Activated CD4-positive, alpha-beta T cell treated with anti-CD3 and anti-CD28 coated beads, Interleukin-2, Interleukin-4, amounts not matched to agents 100 ng/mL and 50 ng/mL, durations not matched to agents 16 hours and 8 hours (primary cell): ENCODE data around the gene NRG2.

Experiments
- DNase-seq: peaks from one replicate; pipeline ENCODE4 v3.0.0-alpha.2; 2020; ENCODE audit warnings: low spot score

NRG2 gene

DNA sequence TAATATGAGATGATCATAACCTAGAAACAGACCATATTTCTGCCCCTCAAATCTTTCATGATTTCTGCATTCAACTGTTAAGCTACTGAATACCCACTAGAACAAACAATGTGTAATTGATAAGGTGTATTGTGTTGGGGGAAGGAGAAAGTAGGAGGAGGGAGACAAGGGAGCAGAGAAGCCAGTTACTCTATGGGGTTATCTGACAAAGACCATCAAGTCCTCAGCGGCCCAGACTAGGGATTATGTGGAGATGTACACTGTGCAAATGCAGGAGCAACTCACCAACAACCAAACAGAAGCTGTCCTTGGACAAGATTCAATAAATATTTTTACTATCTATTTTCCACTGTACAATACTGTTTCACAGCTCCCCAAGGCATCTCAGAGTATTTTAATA is 2.7 kb downstream of the NRG2 start:
- DNase-seq: no peak

DNA sequence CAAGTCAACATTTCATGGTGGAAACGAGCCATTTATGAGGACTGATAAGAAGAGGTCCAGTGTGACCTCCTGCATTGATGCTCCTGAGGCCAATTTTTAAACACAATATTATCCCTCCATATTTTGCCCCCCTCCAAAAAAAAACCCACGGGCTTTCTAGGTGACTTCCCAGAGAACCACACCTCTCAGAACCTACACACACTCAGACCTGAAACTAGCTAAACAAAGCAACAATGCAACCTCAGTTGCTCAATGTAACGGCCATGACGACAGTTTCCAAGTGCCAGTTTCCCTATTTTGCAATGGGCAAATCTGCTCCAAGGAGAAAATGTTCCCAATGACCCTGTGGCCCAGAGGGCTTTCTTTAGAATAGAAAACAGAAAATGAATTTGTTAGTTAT is 3.5 kb downstream of the NRG2 start:
- no peak for DNase-seq

DNA sequence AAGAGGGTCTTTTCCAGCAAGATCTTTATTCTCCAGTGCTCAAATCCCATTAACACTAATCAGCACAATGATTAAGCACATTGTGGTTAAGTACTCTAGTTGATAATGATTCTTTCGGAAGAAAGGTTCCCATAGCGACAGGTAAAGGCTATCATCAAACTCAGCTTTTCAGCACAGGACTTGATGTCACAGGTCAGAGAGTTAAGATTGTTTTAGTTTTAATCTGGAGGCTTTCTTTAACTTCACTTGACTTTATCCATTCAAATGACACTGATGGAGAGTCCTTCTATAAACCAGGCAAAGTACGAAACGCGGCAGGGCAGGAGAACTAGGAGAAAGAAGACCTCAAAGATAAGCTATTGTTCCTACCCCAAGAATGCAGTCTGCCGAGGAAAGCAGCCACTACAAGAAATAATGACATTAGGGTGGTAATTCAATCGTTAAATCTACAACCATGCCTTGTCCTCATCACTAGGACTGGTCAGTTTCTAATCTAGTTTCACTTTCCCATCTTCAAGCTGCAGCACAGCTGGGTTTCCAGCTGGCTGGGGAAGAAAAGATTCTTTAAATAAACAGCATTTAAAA is 4.6 kb downstream of the NRG2 start:
- no peak for DNase-seq

DNA sequence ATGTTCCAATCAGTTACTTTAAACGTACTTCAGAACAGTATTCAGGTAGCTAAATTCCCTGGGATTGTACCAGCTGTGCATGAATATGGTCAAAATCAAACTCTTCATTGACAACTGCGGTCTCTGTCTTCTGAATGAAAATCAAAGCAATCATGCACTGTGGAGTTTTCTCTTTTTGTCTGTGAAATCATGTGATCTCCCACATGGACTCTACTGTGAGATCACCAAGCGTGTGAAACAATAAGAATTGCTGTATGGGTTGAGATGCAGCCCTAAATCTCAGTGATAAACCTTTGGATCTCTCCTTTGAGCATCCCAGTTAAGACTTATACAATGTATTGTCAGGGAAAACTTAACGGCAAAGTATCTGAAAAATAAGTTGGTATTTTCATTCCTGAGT is 6.1 kb downstream of the NRG2 start:
- DNase-seq: no peak

DNA sequence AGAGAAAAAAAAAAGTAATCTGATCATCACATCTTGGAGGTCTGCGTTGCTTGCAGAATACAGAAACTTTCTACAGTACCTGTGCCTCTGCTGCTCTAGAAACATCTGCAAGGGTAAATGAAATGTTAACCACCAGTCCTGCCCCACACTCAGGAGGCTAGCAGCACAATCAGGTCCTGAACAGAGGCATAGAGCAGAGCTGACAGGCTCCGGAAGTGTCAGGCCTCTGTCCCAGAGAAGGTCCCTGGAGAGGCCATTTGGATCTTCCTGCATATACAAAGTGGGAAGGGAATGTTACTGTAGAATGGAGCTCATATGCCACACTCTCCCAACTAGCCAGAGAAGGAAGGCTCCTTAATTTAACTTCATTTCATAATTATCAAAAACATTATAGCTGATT is 7.2 kb downstream of the NRG2 start:
- DNase-seq: no peak

DNA sequence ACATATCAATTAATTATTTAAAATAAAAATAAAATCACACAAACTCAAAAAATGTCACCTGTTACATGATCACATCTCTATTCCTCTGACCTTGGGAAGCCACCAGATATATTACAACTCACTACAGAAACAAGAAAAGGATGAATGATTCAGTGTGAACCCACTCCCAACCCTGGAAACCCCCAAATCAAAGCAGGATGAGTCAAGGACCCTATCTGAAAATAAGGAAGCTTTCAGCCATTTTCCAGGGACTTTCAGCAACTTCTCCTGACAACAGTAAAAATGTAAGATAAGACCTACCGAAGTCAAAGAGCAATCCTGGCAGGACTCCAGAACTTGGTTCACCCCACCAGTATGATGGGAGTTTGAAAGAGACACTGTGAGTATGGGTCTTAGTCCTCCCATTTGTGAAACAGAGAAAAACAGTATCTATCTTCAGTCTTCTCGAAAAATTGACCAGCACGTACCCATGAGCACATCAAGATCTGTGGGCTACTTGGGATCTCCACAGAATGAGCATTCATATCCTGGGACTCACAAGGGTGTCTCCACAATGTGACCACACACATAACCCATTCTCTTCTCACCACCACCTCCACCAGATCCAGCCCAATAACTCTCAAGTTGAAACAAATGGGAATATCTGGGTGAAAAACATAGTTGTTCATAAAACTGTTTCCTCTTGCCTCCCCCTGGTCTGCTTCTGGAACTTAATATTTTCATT is 9.9 kb downstream of the NRG2 start:
- DNase-seq: no peak

DNA sequence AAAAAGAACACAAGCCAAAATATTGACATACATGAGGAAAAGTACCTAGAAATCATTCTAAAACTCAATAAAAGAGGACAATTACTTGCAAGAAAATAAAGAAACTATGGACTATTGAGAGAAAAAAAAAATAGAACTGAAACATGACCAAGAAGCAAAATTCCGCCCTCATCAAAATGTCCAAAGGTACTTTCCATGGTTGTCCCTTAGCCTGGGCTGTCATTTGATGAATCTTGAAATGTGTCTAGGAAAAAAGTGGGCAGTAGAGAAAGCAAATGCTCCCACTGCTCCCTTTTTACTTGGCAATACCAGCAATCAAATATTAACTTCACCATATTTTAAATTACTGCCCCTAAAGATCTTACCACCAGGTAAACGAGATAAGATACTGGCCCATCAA is 10.8 kb downstream of the NRG2 start:
- no peak for DNase-seq

DNA sequence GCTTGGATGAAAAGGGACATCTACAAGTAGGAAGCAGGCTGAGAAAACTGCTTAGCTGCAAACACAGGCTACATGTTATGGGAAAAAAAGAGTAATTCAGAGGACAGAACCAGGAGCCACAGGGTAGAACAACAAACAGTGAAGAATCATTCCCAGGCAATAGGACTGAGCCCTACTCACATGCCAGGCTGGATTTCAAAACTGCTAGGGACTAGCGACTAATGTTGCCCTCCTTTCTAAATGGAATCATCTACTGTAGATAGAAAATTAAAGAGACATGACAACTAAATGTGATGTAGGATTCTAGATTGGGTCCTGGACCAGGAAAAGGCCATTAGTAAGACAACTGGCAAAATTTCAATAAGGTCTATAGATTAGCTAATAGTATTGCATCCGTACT is 15.3 kb downstream of the NRG2 start:
- DNase-seq: no peak

DNA sequence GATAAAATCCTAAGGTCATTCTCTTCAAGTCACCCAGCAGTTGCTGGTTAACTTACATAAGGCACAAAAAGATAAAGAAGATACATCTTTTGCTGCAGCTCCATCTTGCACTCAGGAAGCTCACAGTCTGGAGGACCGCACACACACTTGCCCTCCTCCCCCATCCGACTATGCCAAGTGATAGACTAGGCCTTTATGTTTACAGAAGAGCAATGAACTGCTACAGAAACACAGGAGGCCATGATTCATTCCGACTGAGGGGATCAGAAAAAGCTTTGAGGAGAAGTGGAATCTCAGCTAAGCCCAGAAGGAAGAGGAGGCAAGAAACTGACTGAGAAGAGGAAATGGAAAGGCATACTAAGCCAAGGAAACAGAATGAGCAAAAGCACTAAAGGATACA is 17.4 kb downstream of the NRG2 start:
- no peak for DNase-seq

DNA sequence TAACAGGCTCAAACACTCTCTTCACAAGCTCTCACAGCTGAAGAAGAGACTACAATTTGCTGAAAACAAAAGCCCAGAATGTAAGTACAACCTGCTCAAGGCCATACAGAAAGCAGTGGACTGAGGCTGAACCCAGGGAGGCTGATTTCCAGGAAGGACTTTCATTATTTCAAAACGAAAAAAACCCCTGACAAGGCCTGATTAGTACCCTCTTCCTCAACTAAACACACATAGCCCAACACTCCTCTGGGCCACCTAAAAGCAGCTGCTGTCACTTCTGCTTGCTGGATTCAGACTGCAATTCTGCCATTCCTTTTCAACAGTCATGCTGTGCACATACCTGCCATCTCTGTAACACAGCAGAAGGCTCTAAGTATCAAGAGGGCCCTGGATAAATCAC is 18.2 kb downstream of the NRG2 start:
- no peak for DNase-seq

DNA sequence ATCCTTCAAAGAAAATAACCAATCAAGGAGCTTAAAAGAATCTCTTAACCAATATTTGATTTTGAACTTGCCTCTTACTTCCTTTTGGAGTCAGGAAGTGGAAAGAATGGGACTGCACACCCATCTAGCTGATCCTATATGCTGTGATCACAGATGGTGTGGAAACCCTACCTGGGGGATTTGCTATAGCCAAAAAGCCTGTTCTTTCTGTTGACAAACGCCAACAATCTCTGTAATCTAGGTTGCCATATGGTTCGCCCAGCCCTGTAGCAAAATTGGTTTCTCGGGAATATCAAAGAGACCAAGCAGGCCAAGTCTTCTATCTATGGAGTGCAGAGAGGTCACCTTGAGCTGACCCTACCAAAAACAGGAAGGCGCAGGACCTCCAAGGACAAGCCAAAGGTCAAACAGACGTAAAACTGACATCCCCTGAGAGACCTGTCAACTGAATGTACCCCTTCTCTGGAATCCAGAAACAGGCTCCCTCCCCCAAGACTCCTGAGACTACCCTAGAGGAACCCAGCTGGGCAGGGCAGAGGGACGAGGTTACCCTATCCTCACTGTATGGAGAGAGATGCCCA is 19.4 kb downstream of the NRG2 start:
- no peak for DNase-seq

DNA sequence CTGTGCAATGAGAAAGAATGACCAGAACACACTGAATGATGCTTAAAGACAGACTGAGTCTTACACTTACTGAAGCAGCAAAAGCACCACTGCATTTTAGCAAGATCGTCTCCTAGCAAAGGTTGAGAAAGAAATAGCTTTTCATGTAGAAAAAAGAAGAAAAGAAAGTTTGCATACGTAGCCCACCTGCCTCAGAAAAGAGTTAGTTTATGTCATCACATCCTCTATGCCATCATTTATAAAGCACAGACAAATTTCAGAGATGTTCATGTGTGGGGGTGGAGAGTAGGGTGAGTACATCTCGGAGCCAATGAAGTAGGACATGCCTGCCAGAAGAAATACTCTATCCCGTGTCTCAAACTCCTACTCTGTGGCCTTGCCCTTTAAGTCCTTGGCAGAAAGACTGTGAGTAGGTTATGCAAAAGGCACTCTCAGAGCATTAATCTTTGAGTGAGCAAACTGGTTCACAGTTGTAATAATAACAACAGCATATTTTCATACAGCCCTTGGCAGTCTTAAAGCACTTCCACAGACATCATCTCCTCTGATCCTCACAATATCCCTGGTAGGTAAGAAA is 22.4 kb downstream of the NRG2 start:
- no peak for DNase-seq

DNA sequence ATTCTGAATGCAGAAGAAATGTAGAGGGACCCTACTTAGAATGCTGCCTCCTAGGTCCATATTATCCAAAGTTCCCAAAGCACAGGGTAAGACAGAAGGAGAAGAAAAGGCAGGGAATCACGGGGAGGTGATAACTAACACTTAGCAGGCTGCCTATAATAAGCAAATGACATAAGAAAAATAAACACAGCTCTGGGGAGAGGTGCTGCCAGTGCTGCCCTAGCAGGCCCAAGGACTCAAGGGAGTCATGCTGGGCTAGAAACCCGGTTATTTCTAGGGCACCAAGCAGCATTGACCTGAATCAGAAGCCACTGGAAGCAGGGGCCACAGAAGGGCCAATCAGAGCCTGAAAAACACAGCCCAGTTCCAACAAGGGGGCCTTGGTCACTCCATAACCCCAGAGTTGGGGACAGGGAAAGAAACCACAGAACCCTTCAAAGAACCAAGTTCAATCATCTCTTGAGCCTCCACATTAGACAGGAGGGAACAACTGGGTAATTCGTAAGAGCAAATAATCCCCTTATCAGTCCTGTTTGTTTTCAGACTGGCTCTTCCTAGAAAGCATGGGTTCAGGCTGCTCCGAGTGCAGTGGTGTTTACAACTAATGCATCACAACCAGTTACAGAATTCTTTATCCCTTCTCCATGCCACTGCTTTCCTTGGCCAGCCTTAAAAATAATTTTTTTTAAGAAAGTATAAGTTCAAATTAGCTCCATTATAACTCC is 24.0 kb downstream of the NRG2 start:
- no peak for DNase-seq

DNA sequence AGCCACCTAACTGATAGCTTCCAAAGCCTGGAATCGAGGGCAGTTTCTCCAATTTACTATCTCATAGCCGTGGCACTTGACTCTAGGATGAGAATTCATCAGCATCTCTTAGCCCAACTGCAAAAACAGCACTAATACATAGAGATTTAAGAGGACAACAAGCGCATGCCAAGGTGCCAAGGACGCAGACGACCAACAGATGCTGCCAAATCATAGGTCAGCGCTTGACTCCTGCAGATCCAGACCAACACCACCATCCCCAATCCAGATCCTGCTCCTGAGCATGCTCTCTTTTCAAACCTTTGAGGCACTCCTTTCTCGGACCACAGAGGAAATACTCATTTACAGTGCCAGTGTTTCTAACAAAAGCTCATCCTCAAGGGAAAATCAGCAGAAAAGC is 24.6 kb downstream of the NRG2 start:
- no peak for DNase-seq

DNA sequence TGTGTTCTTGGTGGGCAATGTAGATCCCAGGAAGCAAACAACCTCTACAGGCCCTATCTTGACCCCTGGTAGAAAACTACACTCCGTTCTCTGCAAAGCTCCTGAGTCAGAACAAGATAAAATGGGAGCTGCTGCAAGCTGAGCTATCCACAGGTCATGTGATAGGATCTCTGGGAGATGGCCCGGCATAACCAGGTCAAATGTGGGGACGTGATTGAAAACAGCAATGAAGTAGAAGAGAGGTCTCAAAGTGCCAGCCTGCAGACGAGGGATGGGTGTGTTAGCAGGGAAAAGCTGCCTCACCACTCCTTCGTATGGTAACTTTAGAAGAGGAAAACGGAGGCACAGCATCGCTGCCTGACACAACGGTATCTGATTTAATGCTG is 25.0 kb downstream of the NRG2 start:
- no peak for DNase-seq

DNA sequence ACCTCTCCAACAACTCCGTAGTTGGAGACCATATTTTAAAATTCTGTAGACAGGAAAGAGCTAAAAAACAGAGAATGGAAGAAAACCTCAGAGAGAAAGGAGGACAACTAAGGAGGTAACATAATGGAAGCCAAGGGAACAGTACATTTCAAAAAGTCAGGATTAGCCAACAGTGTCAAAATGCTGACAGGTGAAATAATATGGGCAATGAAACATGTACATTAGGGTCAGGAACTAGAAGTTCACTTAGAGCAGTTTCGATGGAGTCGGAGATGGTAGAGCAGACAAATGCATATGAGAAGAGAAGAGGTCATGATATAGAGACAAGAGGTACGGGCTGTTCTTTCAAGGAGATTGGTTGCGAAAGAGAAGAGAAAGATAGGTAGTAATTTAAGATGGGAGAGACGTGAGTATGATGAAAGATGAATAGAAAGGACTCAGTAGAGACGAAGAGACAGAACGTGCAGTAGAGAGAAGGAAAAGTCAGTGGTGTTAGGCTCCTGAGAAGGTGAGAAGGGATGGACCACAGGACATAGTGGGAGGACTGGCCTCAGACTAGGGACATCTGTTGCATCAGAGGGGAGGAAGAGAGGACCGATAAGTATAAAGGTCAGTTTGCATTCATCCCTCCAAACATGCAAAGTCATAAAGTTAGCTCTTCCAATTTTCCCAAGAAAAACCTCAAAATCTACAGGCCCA is 25.6 kb downstream of the NRG2 start:
- no peak for DNase-seq

DNA sequence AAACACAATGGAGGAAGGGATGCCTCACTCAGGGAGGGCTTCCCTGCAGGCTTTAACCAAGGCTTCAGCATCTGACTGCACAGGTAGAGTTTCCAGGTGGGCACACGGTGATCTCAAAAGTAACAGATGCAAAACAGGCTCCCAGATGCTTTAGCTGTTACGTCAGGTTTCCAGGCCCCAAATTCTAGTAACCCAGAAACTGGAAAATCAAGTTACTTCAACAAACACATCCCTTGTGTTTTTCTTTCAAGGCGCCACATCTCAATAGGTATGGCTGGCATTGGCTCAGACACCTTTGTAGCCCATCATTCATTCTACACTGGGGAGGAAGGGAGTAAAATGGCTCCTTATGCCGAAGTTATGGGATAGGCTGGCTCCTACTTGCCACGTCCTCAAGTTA is 27.4 kb downstream of the NRG2 start:
- DNase-seq: no peak

DNA sequence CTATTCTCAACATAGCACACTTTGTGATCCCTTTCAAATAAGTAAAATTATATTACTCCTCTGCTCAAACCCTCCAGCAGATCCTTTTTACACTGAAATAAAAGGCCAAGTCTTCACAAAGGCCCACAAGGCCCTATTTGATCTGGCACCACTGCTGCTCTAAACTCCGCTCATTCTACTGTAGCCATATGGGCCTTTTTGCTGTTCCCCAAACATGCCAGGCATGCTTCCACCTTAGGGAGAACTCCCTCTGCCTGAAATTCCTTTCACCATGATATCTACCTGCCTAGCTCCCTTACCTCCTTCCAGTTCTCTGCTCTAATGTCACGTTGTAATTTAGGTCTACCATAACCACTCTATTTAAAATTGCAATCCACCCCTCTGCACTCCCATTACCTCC is 28.3 kb downstream of the NRG2 start:
- no peak for DNase-seq

DNA sequence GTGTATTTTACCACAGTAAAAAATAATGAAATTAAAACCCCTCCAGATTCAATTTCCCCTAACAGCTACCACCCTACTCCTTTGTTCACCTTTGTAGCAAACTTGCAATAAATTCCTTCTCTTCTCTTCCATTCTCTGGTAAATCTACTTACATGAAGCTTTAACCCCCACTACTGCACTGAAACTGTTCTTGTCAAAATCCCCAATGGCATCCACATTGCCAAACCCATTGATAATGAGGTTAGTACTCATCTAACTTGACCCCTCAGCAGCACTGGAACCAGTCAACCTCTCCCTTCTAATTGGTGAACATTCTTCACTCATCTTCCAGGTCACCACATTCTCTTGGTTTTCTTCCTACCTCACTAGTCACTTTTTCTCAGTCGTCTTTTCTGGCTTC is 29.6 kb downstream of the NRG2 start:
- no peak for DNase-seq

DNA sequence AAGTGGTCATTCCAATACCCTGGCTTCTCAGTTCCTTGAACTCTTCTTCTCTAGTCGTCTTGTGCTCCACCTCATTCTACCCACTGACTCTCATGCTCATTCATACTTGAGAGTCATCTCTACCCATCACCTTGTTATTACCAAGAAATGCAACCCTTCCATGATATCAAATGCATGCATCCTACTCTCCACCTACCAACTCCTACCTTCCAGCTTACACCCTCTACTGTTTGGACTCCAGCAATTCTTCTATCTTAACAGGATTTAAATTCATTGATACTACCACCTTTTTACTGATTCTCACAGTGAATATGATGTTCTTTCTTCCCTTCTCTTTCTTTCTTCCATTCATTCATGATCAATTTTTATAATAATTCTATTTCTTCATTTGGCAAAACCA is 30.7 kb downstream of the NRG2 start:
- DNase-seq: no peak

DNA sequence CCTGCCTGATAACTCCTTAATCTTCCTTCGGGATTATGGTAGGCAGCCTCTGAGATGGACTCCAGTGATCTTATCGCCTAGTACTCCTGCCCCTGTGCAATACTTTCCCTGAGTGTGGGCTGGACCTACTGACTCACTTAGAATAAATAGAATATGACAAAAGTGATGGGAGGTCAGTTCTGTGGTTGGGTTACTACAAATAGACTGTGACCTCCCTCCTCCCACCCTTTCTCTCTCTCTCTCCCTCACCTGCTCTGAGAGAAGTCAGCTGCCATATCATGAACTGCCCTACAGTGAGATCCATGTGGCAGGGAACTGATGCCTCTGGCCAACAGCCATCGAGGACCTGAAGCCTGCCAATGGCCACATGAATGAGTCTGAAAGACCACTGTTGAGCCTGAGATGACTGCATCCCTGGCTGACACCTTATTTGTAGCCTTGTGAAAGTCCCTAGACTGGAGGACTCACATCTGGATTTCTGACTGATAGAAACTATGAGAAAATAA is 31.7 kb downstream of the NRG2 start:
- no peak for DNase-seq

DNA sequence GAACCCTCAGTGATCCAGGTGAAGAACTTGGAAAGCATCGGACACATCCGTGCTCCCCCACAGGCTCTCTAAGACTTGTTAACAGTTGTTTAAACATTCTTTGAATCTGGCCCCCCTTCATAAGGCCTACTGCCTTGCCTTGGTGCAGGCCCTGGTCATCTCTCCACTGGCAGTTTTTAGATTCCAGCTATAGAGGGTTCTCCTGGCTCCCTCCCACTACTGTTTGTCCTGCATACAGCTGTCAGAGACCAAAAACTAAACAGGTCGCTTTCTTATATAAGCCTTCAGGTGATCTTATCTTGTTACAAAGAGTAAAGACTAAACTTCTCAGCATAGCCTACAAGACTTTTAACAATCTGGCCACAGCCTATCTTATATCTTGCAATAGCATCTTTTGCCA is 32.3 kb downstream of the NRG2 start:
- no peak for DNase-seq
